IPS DF 6.9 (cell line): ENCODE results near the gene ARL14EP.

Experiments used
- DNase-seq: peaks from one replicate; pipeline ENCODE4 v3.0.0-alpha.2; 2013; ENCODE audit warnings: low read depth, low spot score
- H3K27ac ChIP-seq: one replicate; pipeline ENCODE4 v1.5.1; 2013; ENCODE audit warnings: low read length, control low read depth
- H3K27me3 ChIP-seq: 2 replicates; pipeline ENCODE4 v1.6.1; 2013; ENCODE audit warnings: mild to moderate bottlenecking, low read length; ENCODE audit not compliant: control insufficient read depth, insufficient read depth
- H3K36me3 ChIP-seq: 2 replicates; pipeline ENCODE4 v1.6.1; 2013; ENCODE audit warnings: low read length; ENCODE audit not compliant: control insufficient read depth, insufficient read depth
- H3K4me1 ChIP-seq: 2 replicates; pipeline ENCODE4 v1.6.1; 2013; ENCODE audit warnings: low read length; ENCODE audit not compliant: control insufficient read depth, insufficient read depth
- H3K4me3 ChIP-seq: 2 replicates; pipeline ENCODE4 v1.5.1; 2013; ENCODE audit warnings: mild to moderate bottlenecking, low read length
- H3K9me3 ChIP-seq: 2 replicates; pipeline ENCODE4 v1.6.1; 2013; ENCODE audit warnings: low read length, inconsistent platforms; ENCODE audit not compliant: control insufficient read depth, insufficient read depth
- WGBS: extraction: QIAGEN DNeasy Blood & Tissue Kit; methylation state at CpG from one replicate; pipeline ENCODE4 v1.1.7; 2013; ENCODE audit warnings: mixed read lengths, missing lambda C conversion rate; ENCODE audit not compliant: insufficient read length, insufficient coverage; 5-methylcytosine and 5-hydroxymethylcytosine counted together

Gene ARL14EP

DNA sequence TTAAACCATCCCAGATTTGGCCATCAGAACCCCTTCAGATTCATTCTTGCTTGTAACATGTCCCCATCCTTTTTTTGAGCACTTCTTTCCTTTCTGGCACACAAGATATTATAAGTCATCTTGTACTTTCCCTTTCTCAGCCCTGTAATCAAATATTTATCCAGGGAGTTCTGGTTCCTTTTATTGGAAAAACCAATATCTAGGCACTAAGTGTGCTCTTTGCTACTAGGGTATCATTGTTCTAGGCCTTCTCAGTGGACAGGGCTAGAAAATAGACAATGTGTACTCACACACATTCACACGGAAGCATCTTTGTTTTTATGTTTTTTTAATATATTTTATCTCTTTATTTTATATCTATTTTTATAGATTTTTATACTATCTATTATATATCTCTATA lies 47.3 kb downstream of the ARL14EP start:
- Histone ChIP-seq H3K27ac (no peak overlapping the region), H3K9me3 (no peaks in the 10 kb centered on the region), H3K27me3 (no peaks in the 10 kb centered on the region), H3K4me1 (no peaks in the 10 kb centered on the region), H3K36me3 (no peaks in the 10 kb centered on the region), H3K4me3 (no peak overlapping the region)
- no peak for DNase-seq
- WGBS, result no CpG with 5 or more reads among the region's 1 CpG

GRCh38 chr11:30377347-30377746 lies 54.4 kb downstream of the ARL14EP start:
- H3K27me3 ChIP-seq, result no peaks in the 10 kb centered on the region
- H3K36me3 ChIP-seq, result no peaks in the 10 kb centered on the region
- no CpG with 5 or more reads among the region's 2 CpGs for WGBS
- no peaks in the 10 kb centered on the region for H3K9me3 ChIP-seq
- no peak for DNase-seq
- H3K4me1 ChIP-seq, result no peaks in the 10 kb centered on the region
- H3K27ac ChIP-seq, result no peak overlapping the region
- no peak overlapping the region for H3K4me3 ChIP-seq

GRCh38 chr11:30380846-30381245 lies 57.9 kb downstream of the ARL14EP start:
- Histone ChIP-seq H3K27me3 (no peaks in the 10 kb centered on the region), H3K36me3 (no peaks in the 10 kb centered on the region), H3K4me3 (no peak overlapping the region), H3K4me1 (no peaks in the 10 kb centered on the region), H3K27ac (no peak overlapping the region), H3K9me3 (no peaks in the 10 kb centered on the region)
- DNase-seq, result no peak

DNA sequence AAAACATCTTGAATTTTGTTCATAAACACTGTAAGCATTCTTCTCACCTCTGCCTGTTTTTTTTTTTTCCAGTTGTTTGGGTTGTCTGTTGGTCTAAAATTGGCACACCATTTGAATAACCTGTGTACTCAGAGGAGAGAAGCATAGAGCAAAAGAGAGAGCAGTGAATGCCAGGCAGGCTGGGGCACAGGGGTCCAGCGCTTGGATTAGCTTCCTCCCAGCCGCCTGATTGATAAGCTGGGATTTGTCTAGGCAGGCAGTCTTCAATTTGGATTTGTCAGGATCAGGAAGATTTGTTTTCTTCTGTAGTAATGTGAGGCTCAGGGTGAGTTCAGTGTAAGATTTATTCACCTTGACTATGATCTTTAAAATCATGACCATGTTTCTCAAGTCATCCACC lies 59.0 kb downstream of the ARL14EP start:
- no peak overlapping the region for H3K27ac ChIP-seq
- WGBS, result no CpG with 5 or more reads among the region's 2 CpGs

More for the DNA sequence above, 59.0 kb downstream of the ARL14EP start:
- H3K27me3 ChIP-seq, result no peaks in the 10 kb centered on the region
- no peak overlapping the region for H3K4me3 ChIP-seq
- 0 out of 2 replicates have a peak, but pooled peaks cover 2% of the 10 kb centered on the region for H3K9me3 ChIP-seq
- no peak for DNase-seq
- H3K4me1 ChIP-seq, result no peaks in the 10 kb centered on the region
- H3K36me3 ChIP-seq, result no peaks in the 10 kb centered on the region
